ENCODE results near the gene KCNQ1.

DNA sequence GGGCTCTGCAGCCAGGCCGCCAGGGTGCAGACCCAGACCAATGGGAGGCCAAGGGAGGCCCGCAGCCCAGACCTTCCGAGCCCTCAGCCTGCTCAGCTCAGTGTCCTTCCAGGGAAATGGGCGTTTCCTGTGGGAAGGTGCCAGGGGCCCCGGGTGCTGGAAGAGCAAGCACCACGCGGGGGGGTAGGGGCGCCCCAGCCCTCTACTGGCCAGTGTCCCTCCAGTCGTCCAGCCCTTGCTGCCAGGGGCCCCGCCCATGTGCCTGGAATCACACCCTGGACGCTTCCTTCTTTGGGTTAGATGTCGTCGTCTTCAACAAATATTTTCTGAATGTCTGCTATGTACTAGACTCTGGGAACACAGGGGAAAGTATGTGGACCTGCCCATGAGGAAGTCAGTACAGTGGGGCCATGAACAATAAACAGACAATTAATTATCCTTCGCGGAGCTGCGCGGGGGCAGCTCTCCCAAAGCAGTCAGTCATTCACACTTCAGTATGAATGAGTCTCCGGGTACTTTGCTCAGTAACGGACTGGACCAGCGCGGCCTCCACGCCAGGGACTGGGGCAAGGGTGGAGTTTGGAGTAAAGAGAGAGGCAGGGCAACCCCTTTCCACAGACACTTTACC is 380.6 kb downstream of the KCNQ1 start:
- TF ChIP-seq EZH2 (IDR thresholded peaks at IDR 0.05; ENCODE audit: insufficient read depth, poor library complexity, severe bottlenecking) (no peak), EZH2phosphoT487 (IDR thresholded peaks at IDR 0.05; ENCODE audit: insufficient read depth, low read depth) (no peak)
